Activated naive CD4-positive, alpha-beta T cell treated with anti-CD3 and anti-CD28 coated beads, Interleukin-2, amount 50 U/mL, for 16 hours (primary cell): ENCODE measurements around the gene MBNL2.
A peak's percentile ranks its signal among the peaks of the same experiment; 100 is the strongest.

Experiments
- DNase-seq: peaks from one replicate; pipeline ENCODE4 v3.0.0-alpha.2; 2020

MBNL2 gene

GRCh38 chr13:97356592-97356991 lies 134.5 kb downstream of the MBNL2 start:
- DNase-seq, result no peak

GRCh38 chr13:97359181-97360057 lies 137.3 kb downstream of the MBNL2 start:
- DNase-seq, result peak; percentile 25

GRCh38 chr13:97360610-97361009 lies 138.5 kb downstream of the MBNL2 start:
- no peak for DNase-seq

GRCh38 chr13:97364031-97364430 lies 141.9 kb downstream of the MBNL2 start:
- no peak for DNase-seq

GRCh38 chr13:97364827-97365226 lies 142.7 kb downstream of the MBNL2 start:
- DNase-seq, result no peak

GRCh38 chr13:97366172-97366688 lies 144.1 kb downstream of the MBNL2 start:
- no peak for DNase-seq

DNA sequence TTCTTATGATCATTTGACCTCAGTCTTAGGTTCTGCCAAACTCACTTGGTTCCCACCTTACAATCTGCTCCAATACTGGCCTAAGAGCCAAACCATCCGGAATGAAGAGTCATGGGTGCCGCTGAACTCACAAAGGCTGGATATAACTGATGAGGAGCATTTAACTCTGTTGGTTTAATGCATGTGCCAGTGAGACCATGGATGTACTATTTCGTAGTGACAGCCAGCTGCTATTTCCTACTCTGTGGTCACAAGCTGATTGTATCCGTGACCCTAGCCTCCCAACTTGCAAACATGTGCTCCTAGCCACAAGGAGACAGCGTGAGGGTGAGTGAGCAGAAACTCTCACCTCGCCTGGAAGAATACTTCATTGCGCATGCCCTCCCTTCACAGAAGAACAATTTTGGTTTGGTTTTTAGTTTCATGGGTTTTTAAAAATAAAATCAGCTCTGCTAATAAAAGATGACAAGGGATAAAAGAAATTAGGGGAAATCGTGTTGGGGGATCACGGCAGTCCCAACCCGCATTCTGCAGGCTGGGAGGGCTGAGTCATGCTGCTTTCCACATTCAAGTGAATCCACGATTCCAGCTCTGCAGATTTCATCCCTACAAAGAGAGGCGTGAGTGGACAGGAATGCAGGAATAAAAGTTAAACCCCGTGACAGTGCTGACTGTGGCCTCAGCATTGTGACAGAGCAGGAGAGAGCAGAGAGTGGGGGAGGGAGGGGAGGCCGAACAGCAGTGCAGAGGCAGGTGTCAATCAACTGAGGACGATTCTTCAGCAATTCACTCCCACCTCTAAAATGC lies 145.1 kb downstream of the MBNL2 start:
- no peak for DNase-seq

DNA sequence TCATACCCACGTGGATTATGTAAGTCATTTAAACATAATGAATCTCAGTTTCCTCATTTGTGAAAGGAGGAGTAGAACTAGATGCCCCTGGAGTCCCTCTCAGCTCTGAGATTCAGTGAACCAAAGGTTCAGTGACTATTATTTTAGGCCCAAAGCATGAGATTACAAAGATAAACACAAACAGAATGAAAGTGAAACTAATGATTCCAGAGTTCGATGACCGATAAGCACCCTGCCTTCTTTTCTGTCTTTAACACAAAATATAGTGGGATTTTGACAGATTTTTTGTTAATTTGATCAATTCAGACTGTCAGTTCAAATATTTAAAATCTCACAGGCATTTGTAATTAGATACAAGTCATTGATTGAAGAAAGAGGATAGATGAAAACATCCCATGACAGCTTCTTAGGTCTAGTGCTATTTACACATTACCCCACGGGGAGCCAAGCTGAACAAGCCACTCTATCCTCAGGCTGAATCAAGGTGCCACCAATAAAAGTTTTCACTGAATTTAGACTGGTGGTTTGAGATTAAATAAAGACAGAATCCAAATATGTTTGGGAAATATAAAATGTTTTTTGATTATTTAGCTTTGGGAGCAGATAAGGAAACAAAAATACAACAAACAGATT lies 147.2 kb downstream of the MBNL2 start:
- DNase-seq, result no peak

GRCh38 chr13:97371486-97372109 lies 149.5 kb downstream of the MBNL2 start:
- no peak for DNase-seq

- no peak for DNase-seq
Measured at GRCh38 chr13:97372936-97373335, 150.8 kb downstream of the MBNL2 start.

GRCh38 chr13:97373787-97374186 lies 151.7 kb downstream of the MBNL2 start:
- DNase-seq, result no peak

- DNase-seq, result no peak
Measured at GRCh38 chr13:97376981-97377380, 154.8 kb downstream of the MBNL2 start.

GRCh38 chr13:97379386-97379785 lies 157.3 kb downstream of the MBNL2 start:
- no peak for DNase-seq

- no peak for DNase-seq
Measured at GRCh38 chr13:97380696-97381095, 158.6 kb downstream of the MBNL2 start.

DNA sequence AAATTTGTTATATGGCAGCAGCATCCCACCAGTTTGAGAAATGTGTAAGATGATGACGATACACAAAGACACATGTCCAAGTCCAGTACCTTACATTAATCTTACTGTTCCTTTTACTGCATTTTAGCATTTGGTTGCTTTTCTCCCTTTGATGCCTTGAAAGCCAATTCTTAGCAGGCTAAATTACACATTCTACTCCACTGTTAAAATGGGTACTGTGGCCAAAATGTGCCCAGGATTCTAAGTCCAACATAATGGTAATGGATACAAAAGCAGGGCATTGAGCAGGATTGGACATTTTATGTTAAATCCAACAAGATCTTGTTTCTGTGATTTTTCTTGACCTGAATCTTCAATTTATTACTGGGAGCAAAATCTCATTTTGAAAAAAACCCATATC lies 159.1 kb downstream of the MBNL2 start:
- DNase-seq, result no peak

GRCh38 chr13:97382276-97382675 lies 160.1 kb downstream of the MBNL2 start:
- no peak for DNase-seq

- no peak for DNase-seq
Measured at GRCh38 chr13:97384371-97384770, 162.2 kb downstream of the MBNL2 start.

- no peak for DNase-seq
Measured at GRCh38 chr13:97385146-97385545, 163.0 kb downstream of the MBNL2 start.

DNA sequence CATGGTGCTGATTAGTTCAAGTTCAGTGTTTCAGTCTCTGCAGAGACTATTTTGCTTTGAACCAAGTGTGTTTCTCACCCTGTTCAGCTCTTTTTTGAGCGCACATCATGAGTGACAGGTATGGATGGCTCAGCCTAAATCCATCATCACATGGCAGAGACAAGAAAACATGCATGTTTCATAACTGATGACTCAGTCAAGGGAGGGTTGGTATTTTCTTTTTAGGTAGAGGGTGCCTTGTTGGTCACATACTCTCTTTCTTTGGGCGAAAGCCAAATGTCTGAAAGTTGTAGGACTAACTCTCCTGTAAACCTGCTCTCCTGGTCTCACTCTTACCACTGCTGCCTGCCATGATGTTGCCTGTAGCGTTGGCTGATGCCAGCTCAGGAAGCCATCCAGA lies 163.7 kb downstream of the MBNL2 start:
- no peak for DNase-seq

- DNase-seq, result no peak
Measured at GRCh38 chr13:97386801-97387484, 164.8 kb downstream of the MBNL2 start.

GRCh38 chr13:97387485-97387839 lies 165.3 kb downstream of the MBNL2 start:
- DNase-seq, result no peak

DNA sequence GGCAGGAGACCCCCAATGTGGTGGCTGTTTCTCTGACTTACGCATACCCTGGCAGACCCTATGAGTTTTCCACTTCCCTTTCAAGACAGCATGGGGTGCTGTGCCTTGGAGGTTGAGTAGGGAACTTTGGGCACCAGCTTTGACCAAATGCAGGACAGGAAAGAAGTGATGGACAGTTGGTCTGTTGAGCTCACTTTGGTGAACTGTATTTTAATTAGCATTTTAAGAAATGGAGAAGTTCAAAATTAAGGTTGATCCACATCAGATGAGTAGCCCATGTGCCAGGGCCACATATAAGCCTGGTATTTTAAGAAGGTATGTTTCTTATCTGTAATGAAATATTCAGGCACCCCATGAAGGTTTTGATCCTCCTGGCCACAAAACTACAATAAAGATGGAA lies 165.8 kb downstream of the MBNL2 start:
- DNase-seq, result no peak
